ENCODE results near the gene LSR.

Gene LSR

DNA sequence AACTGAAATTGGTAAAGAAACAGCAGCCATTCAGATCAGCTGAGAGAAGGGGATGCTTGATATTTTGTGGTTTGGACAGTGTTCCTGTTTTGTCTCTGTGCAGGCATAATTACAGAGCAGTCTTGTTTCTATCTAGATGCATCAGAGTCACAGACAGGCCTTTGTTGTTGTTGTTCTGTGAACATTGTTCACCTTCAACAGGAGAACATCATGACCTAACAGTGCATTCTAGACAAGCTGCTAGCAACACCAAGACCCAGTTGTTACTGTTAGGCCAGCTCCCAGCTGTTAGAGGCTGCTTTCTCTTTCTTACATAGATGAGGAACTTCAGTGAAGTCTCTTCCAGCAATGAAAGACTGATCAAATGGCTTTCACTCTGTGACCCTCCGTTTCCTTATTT, 8.5 kb upstream of the LSR start:
- TF ChIP-seq CTCF (IDR thresholded peaks at IDR 0.05; ENCODE audit: low read depth, low read length) (no peak), MAX (IDR thresholded peaks at IDR 0.05; ENCODE audit: low read depth, low read length) (no peak), POLR2A (IDR thresholded peaks at IDR 0.05; ENCODE audit: extremely low read depth, insufficient read length) (no peak)
- H3K4me3 ChIP-seq (ENCODE audit: low read depth, low read length): no peak overlapping the region

DNA sequence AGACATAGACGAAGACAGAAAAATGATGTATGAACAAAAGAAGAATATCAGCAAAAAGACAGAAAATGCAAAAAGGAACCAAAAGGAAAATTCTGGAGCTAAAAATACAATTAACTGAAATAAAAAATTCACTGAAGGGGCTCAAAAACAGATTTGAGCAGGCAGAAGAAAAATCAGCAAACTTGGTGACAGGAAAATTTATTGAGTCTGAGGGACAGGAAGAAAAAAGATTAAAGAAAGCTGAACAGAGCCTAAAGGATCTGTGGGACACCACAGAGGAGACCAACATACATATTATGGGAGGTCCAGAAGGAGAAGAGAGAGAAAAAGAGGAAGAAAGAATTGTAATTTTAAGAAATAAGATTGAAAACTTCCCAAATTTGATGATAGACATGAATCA, 7.4 kb upstream of the LSR start:
- no peak overlapping the region for H3K4me3 ChIP-seq (ENCODE audit: low read depth, low read length)
- DNase-seq (ENCODE audit: low read depth): no peak
- TF ChIP-seq CTCF (IDR thresholded peaks at IDR 0.05; ENCODE audit: low read depth, low read length) (no peak), POLR2A (IDR thresholded peaks at IDR 0.05; ENCODE audit: extremely low read depth, insufficient read length) (no peak), MYC (IDR thresholded peaks at IDR 0.05; ENCODE audit: low read depth, low read length) (no peak), MAX (IDR thresholded peaks at IDR 0.05; ENCODE audit: low read depth, low read length) (no peak)

More for the DNA sequence above, 8.5 kb upstream of the LSR start:
- no peak for DNase-seq (ENCODE audit: low read depth)

DNA sequence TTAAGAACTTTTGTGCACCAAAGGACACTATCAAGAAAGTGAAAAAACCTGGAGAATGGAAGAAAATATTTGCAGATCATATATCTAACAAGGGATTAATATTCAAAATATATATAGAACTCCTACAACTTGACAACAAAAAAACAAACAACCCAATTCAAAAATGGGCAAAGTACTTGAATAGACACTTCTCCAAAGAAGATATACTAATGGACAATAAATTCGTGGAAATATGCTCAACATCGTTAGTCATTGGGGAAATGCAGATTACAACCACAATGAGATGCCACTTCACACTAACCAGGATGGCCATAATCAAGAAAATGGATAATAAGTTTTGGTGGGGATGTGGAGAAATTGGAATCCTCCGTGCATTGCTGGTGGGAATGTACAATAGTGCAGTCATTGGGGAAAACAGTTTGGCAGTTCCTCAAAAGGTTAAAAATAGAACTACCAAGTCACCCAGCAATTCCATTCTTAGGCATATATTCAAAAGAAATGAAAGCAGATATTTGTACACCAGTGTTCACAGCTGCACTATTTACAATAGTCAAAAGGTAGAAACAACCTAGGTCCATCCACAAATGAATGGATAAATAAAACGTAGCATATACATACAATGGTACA, 2.2 kb upstream of the LSR start:
- DNase-seq (ENCODE audit: low read depth): no peak
- H3K4me3 ChIP-seq (ENCODE audit: low read depth, low read length): no peak overlapping the region
- TF ChIP-seq CTCF (IDR thresholded peaks at IDR 0.05; ENCODE audit: low read depth, low read length): no peak
- no peak for TF ChIP-seq MAX (IDR thresholded peaks at IDR 0.05; ENCODE audit: low read depth, low read length)
- TF ChIP-seq MYC (IDR thresholded peaks at IDR 0.05; ENCODE audit: low read depth, low read length): no peak
- no peak for TF ChIP-seq POLR2A (IDR thresholded peaks at IDR 0.05; ENCODE audit: extremely low read depth, insufficient read length)

DNA sequence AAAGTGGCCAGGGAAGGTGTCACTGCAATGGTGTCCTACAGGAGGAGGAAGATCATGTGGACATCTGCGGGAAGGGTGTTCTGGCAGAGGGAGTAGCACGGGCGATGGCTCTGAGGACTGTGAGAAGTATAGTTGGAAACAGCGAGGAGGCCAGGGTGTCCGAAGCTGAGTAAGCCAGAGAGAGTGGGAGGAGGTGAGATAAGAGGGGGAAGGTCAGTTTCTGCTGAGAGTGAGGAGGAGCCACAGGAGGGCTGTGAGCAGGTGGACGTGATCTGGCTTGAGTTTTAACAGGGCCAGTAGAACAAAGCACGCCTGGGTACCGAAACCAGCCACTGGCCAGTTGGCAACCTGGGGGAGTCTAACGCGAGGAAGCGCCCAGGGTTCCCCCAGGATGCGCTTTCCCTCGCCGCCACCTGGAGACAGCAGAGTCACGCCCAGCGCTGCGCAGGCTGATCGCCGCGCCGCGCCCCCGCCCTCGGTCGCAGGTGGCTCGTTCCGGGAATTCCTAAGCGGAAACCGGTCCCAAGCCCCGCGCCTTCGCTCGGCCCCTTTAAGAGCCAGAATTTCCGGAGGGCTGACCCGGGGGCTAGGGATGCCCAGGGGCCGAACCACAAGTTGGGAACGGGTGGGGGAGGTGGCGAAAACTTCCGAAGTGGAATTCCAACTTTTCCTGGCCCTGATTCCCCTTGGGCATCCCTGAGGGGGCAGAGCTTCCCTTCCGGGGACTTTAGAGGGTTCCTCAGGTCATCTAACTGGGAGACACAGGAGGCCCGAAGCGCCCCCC, 1.1 kb upstream of the LSR start:
- DNase-seq (ENCODE audit: low read depth): no peak
- TF ChIP-seq CTCF (IDR thresholded peaks at IDR 0.05; ENCODE audit: low read depth, low read length) (no peak), POLR2A (IDR thresholded peaks at IDR 0.05; ENCODE audit: extremely low read depth, insufficient read length) (no peak), MAX (IDR thresholded peaks at IDR 0.05; ENCODE audit: low read depth, low read length) (no peak), MYC (IDR thresholded peaks at IDR 0.05; ENCODE audit: low read depth, low read length) (no peak)

GRCh38 chr19:35249146-35249847, 495 bp downstream of the LSR start:
- no peak for DNase-seq (ENCODE audit: low read depth)
- H3K4me3 ChIP-seq (ENCODE audit: low read depth, low read length): no peak overlapping the region
- TF ChIP-seq MYC (IDR thresholded peaks at IDR 0.05; ENCODE audit: low read depth, low read length): no peak
- no peak for TF ChIP-seq POLR2A (IDR thresholded peaks at IDR 0.05; ENCODE audit: extremely low read depth, insufficient read length)
- TF ChIP-seq MAX (IDR thresholded peaks at IDR 0.05; ENCODE audit: low read depth, low read length): no peak
- TF ChIP-seq CTCF (IDR thresholded peaks at IDR 0.05; ENCODE audit: low read depth, low read length): no peak

More for the DNA sequence above, 1.1 kb upstream of the LSR start:
- H3K4me3 ChIP-seq (ENCODE audit: low read depth, low read length): no peak overlapping the region

Data from NB4 (cell line).